GM19463 (cell line): Measurements from ENCODE around the gene RER1.

Experiments used
- ATAC-seq: cut with Tn5 transposase; IDR thresholded peaks from one replicate; pipeline ENCODE4 v1.9.1; 2021; ENCODE audit warnings: mild to moderate bottlenecking, moderate library complexity; ENCODE audit not compliant: unreplicated experiment

The RER1 gene

DNA sequence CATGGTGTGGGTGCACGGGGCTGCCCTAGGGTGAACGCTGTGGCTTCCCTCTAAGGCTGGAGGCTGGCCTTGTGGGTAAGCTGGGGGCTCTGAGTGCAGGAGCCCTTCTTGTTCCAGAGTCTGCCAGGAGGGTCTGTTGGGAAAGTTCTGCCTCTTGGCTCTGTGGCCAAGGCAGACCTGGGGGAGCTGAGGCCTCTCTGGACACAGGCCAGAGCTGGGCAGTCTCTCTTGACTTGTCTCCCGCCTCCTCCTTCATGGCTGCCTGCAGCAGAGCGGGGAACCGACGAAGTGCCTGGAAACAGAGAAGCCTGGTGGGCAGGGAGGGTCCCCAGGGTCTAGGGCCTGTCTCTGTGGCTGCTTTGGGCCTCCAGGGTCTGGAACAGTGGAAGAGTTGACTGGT is 51.0 kb downstream of the RER1 start:
- ATAC-seq, result no peak

DNA sequence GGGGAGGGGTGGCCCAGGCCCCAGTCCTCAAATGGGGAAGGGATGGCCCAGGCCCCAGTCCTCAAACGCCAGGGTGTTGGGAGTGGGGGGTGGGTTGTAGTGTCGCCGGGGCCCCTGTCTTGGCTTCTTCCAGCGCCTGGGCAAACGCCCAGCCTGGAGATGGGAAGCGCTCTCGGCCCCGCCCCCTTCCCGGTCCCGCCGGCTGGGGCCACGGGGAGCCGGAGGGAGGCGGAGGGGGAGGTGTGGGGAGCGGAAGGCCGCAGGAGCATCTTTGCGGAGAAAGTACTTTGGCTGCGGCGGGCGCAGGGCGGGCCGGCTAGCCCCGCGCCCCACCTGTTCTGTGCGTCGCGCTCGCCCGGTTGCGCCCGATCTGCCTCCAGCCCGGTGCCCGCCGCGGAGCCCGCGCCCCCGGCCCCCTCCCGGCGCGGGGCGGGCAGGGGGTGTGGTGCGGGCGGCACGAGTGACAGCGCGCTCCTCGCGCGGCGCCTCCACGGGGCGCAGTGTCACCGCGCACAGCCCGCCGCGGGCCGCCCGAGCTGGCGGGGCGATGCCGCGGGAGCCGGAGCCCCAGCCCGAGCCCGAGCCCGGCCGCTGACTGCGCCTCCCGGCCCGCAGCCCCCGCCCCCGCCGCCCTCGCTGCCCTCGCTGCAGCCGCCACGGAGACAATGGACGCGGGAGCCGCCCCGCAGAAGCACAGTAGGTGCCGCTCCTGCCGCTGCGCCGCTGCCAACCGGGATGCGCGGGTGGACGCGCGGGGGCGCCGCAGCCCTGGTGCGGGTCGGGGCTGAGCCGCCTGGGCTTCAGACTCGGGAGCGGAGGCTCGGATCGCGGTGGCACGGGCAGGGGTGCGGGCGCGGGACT is 51.9 kb downstream of the RER1 start:
- no peak for ATAC-seq

DNA sequence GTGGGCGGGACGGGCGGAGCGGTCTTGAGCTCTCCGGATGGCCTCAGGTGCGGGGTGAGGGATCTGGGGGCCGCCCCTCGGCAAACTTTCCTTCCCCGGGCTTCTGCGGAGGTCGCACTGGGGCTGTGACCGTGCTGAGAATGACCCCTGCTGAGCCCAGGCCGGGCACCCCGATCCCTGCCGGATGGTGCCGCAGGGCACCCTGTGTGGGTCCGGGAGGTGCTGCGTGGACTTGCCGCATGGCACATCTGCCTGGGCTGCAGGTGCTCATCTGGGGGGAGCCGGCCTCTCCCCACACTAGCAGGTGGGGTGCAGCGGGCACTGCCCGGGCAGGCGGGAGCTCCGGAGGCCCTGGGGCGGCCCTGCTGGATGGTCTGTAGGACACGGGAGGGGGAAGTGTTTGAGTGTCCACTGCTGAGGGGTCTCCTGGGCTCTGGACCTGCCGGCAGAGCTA is 52.5 kb downstream of the RER1 start:
- ATAC-seq, result no peak

DNA sequence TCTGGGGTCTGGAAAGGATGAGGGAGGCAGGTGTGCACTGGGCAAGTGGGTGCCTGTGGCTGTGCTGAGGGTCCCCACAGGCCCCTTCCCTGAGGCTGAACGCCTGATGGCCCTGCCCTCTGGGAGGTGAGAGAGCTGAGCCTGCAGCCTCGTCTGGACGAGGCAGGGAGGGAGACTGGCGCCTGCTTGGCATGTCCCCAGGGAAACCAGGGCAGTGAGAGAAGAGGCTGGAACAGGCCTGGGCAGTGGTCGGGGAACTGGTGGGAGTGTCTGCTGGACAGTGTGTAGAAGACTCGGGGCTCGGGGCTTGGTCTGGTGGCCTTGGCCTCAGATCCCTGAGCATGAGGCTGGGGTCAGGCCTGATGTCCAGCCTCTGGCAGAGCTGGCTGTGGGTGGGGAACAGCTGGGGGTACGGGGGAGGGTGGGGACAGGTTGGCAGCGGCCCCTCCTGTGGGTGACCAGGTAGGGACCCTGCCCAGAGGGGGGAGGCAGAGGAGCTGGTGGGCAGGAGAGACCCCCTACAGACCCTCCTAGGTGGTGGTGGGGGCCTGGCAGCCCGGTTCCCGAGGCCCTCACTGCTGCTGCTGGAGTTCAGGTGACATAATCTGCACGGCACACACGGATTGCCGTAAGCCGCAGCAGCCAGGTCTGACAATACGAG is 53.7 kb downstream of the RER1 start:
- ATAC-seq, result no peak

DNA sequence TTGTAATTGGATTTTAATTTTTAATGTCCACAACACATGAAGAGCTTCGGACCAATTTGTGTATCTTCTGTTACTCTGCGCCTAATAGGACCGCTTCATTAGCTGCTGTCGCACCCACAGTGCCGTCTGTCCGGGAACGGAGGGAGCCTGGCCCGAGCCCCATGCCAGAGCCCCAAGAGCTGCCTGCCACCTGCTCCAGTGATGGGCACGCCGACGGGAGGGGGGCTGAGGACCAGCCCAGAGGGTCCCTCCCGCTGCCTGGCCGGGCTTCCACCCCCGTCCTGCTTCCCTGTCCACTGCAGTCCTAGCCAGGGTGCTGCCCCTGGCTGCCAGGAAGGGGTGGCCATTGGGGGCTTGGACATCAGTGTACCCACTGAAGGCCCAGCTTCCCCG is 54.2 kb downstream of the RER1 start:
- no peak for ATAC-seq

DNA sequence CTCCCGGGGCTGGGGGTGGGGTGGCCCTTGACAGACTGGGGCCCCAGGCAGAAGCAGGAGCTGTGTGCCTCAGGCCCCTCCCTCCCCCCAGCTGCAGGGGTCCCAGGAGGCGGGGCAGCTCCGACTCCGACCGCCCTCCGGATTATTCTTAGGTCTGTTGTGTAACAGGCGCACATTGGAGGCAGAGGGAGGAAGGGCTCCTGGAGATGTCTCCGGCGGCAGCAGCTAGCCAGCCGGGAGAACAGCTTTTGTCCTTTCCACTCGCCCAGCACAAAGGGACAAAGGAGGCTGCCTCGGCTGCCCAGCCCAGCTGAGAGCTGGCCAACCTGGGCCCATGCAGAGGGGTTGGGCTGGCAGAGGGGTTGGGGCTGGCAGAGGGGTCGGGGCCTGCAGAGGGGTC is 54.8 kb downstream of the RER1 start:
- ATAC-seq, result no peak

DNA sequence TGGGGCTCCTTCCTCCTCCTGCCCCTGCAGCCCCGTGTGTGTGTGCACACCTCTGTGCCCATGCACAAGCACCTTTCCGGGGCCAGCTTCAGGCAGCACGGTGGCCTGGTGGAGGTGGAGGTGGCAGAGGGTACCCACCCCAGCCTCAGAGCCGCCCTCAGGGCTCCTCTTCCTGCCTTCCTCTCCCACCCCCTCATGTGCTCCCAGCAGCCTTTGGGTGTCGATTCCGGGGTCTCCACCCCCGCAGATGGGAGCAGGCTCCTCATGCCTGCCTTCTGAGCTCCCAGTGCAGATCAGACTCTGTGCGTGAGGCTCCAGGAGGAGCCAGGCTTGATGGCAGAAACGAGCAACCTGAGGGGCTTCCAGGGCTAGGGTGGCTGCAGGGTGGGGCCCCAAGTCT is 55.2 kb downstream of the RER1 start:
- no peak for ATAC-seq

DNA sequence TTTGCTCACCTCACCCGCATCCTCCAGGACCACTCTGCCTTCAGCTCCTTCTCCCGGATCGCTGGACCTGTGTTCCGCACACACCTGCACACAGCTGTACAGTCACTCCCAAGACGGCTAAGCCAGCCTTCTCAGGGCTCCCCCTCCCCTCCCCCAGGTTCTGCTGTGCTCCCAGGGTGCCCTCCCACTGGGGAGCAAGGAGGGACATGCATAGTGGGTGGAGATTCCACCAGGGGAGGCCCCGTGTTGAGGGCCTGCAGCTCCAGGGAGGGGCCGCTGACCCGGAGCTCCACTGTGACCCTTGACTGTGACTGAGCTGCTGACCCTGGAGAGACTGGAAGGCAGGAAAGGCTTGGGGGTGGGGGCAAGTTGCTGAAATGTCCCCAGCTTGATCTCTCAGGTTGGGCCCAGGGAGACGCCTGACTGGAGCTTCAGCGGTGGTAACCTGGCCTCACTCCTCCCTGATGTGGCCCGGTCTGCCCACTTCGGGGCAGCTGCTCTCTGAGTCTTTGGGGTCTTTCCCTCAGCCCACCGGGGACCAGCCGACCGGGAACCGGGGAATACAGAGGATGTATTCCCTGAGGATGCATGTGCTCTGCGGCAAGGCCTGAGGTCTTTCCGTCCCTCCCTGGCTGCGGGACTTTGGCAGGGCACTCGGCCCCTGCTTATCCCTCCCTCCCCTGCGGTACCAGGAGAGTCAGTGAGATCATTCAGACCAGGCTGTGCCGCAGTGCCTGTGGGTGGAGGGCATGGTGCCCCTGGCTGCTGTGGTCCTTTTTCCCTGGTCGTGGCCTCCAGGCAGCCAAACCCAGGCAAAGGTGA is 55.8 kb downstream of the RER1 start:
- ATAC-seq, result no peak

DNA sequence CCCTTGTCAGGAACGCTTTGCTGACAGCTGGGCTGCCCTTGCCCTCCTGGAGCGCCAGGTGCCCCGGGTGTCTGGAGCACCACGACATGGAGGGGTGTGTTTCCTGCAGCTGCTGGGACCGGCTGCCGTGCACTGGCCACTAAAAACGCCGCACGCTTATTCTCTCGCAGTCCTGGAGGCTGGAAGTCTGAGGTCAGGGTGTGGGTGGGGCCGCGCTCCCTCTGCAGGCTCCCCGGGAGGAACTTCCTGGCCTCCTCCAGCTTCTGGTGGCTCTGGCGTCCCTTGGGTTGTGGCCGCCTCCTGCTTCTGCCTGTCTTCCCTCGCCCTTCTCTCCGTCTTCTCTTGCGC is 56.4 kb downstream of the RER1 start:
- ATAC-seq, result no peak

DNA sequence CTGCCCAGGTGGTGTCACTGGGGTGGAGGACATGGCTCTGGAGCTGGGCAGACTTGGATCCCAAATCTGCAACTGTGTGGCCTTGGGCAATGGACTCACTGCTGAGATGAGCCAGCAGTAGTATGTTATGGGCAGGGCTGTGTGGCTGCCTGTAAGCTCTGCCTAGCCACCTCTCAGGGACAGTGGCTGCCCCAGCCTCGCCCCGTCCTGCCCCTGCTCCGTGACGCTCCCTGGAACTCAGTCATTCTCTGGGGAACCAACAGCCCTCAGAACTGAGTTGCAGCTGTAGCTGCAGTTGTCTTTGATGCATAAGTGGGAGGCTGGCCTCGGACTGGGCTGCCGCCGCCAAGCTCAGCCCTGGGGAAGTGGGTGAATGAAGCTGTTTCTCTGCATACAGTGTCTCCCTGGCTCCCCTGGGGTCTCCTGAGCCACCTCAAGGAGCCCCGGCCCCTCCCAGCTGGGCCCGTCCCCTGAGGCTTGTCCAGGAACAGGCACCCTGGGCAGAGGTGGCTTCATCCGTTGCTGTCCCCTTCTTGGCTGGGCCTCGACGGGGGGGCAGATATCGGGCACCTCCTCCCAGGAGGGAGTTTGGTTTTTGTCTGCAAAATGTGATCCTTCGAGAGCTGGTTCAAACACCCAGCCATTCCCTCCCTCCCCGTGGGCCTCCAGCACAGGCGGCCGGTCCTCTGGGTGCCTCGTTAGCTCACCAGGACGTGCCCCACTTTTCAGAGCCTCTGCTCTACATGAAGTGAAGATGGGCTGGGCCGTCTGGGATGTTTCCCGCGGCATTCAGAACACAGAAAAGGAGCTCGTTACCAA is 58.2 kb downstream of the RER1 start:
- ATAC-seq, result no peak

DNA sequence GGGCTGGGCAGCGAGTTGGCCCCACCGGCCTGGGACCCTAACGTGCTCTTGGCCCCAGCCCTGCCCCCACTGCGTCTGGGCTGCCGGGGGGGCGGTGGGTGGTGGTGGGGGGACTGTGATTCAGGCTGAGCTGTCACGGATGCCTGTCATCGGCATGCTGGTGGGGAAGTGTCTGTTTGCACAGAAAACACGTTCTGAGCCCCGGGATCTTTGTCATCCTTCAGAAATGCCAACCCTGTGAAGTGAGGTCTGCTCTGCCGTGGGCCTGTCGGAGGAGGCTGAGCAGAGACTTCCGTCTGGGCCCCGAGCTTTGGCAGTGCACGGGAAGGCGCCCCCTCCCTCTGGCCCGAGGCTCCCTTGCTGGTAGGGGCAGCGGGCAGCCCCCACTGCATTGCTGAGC is 60.1 kb downstream of the RER1 start:
- ATAC-seq, result no peak

DNA sequence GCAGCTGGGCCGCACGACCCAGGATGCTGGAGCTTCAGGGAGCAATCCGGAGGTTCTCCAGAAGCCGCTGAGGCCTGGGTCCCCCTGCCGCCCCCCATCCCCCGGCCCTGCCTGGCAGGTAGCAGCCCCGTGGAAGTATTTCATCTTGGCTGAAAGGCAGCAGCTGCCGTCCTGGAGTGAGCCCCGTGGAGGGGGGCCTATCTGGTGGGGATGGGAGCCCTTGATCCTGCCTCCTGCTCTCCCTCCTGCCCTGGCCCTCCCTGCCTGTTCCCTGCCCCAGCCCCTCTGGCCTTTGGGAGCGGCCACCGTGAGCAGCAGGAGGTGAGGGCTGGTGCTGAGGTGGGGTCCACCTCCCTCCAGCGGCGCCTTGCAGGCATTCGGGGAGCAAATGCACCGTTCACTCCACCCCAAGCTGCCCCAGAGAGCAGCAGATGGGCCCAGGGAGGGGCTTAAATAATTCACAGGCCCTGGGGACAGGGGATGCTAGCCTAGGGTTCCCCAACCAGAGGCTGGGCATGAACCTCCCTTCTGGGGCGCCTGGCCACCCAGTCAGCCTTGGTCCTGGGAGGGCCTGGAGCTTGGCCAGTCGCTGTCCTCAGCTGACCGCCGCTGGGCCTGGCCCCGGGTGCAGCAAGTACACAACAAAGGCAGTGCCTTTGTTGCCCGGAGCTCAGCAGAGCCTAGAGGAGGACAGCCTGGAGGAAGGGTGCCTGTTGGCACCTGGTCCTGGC is 60.7 kb downstream of the RER1 start:
- no peak for ATAC-seq

DNA sequence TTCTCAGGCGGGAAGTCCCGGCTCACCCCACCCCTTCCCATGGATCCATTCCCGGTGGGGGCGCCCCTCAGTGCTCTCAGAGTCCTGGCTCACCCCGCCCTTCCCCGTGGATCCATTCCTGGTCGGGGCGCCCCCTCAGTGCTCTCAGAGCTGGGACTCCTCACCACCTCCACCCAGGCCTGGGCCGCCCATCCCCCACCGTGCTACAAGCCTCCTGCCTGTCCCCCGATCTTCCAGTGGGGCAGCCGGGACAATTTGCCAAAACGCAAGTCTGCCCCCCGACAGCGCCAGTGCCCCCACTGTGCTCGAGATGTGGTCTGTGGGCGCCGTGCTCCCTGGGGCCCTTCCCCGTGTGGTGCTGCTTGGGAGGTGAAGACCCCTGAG is 61.3 kb downstream of the RER1 start:
- no peak for ATAC-seq

DNA sequence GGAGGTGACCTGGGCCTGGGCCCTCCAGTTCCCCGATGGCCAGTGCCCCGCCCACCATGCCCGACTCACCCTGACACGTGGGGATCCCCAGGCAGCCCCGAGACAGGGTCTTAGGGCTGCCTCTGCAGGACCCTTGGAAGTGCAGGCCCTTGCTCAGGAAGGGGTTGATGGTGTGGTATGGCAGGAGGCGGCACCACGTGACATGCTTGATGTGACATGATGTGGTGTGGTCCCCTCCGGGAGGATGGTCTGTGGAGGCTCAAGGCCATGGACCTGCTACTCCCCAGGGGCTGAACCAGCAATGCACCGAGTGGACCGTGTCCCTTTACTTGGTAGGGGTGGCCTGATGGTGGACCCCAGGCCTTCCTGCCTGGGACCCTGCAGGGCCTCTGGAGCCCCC is 62.6 kb downstream of the RER1 start:
- no peak for ATAC-seq
